CD14-positive monocyte (primary cell): ENCODE data around the gene DOK4. TPM values are rescaled to one million over a fixed set of nuclear protein-coding genes. Genes with fewer than 3 reads are reported as not detected.

Source experiments
- DNase-seq, 3 donors: peaks; one replicate each; pipeline ENCODE4 v3.0.0-alpha.2; 2011 to 2022
- H2AFZ ChIP-seq: 2 replicates; pipeline ENCODE4 v1.6.0; 2012; ENCODE audit warnings: mild to moderate bottlenecking, low read depth, low read length, inconsistent platforms; ENCODE audit not compliant: insufficient read depth, poor library complexity, severe bottlenecking
- H3K27ac ChIP-seq, 2 donors: 1 replicate in 1 of 2; 2 replicates in 1 of 2; pipeline ENCODE4 v1.5.1; 2012 to 2013; ENCODE audit warnings: low read length in 2 of 2, control low read depth in 1 of 2, inconsistent platforms in 1 of 2, low read depth in 1 of 2, mild to moderate bottlenecking in 1 of 2
- H3K27me3 ChIP-seq, 2 donors: one replicate each; pipeline versions ENCODE4 v1.6.0 to v1.6.1; 2011 to 2013; ENCODE audit warnings: low read length in 2 of 2; ENCODE audit not compliant: control insufficient read depth in 2 of 2, insufficient read depth in 2 of 2
- H3K36me3 ChIP-seq, 2 donors: replicated peaks in 1 of 2; 1 replicate in 1 of 2; 2 replicates in 1 of 2; pipeline versions ENCODE4 v1.5.1 to v1.6.1; 2012 to 2013; ENCODE audit warnings: low read length in 2 of 2, control low read depth in 1 of 2, inconsistent platforms in 1 of 2, mild to moderate bottlenecking in 1 of 2; ENCODE audit not compliant: insufficient read depth in 2 of 2, control insufficient read depth in 1 of 2
- H3K4me1 ChIP-seq, 2 donors: 1 replicate in 1 of 2; 2 replicates in 1 of 2; pipeline versions ENCODE4 v1.5.1 to v1.6.1; 2012 to 2013; ENCODE audit warnings: low read length in 2 of 2, control low read depth in 1 of 2, inconsistent platforms in 1 of 2, mild to moderate bottlenecking in 1 of 2, moderate library complexity in 1 of 2; ENCODE audit not compliant: insufficient read depth in 2 of 2, control insufficient read depth in 1 of 2
- H3K4me2 ChIP-seq: replicated peaks from 2 replicates; pipeline ENCODE3; 2012; ENCODE audit warnings: low read length, moderate library complexity, mild to moderate bottlenecking; ENCODE audit not compliant: poor library complexity, severe bottlenecking; ENCODE audit errors: extremely low read depth
- H3K4me3 ChIP-seq, 3 experiments: fragments of 200-600 bp in 1 of 3; sonication (generic) in 1 of 3; replicated peaks in 1 of 3; 1 replicate in 2 of 3; 2 replicates in 1 of 3; pipeline ENCODE4 v1.5.1; 2011 to 2013; ENCODE audit warnings: low read length in 3 of 3, mild to moderate bottlenecking in 3 of 3, control low read depth in 2 of 3, low read depth in 2 of 3, inconsistent platforms in 1 of 3, moderate library complexity in 1 of 3
- H3K79me2 ChIP-seq: 2 replicates; pipeline ENCODE4 v1.6.0; 2012; ENCODE audit warnings: mild to moderate bottlenecking, control low read depth, inconsistent platforms, low read length, moderate library complexity; ENCODE audit not compliant: insufficient read depth
- H3K9ac ChIP-seq: 2 replicates; pipeline ENCODE4 v1.6.0; 2017; ENCODE audit warnings: low read length, mild to moderate bottlenecking; ENCODE audit not compliant: insufficient read depth, poor library complexity, severe bottlenecking
- H3K9me3 ChIP-seq, 2 donors: replicated peaks in 1 of 2; 1 replicate in 1 of 2; 2 replicates in 1 of 2; pipeline versions ENCODE4 v1.5.1 to v1.6.1; 2012 to 2013; ENCODE audit warnings: low read length in 2 of 2, control low read depth in 1 of 2; ENCODE audit not compliant: control insufficient read depth in 1 of 2, insufficient read depth in 1 of 2
- H4K20me1 ChIP-seq: 2 replicates; pipeline ENCODE4 v1.6.0; 2012; ENCODE audit warnings: mild to moderate bottlenecking, low read length, control low read depth, moderate library complexity; ENCODE audit not compliant: insufficient read depth
- H3K27ac Mint-ChIP-seq, 7 donors: one replicate each; pipeline ENCODE4 v1.8.0; 2020; ENCODE audit warnings: mild to moderate bottlenecking in 7 of 7, mixed read lengths in 7 of 7, moderate library complexity in 6 of 7, inconsistent platforms in 2 of 7
- H3K27me3 Mint-ChIP-seq, 3 donors: one replicate each; pipeline ENCODE4 v1.8.0; 2021 to 2022; ENCODE audit warnings: low read depth in 3 of 3, mild to moderate bottlenecking in 3 of 3, mixed read lengths in 3 of 3, moderate library complexity in 3 of 3, inconsistent platforms in 1 of 3
- H3K36me3 Mint-ChIP-seq, 2 donors: one replicate each; pipeline ENCODE4 v1.8.0; 2020; ENCODE audit warnings: mixed read lengths in 2 of 2, inconsistent platforms in 1 of 2, mild to moderate bottlenecking in 1 of 2
- H3K4me1 Mint-ChIP-seq: one replicate; pipeline ENCODE4 v1.8.0; 2020; ENCODE audit warnings: mild to moderate bottlenecking, mixed read lengths
- H3K4me3 Mint-ChIP-seq, 2 donors: one replicate each; pipeline ENCODE4 v1.8.0; 2020; ENCODE audit warnings: mild to moderate bottlenecking in 2 of 2, mixed read lengths in 2 of 2, moderate library complexity in 1 of 2
- H3K9me3 Mint-ChIP-seq, 7 donors: one replicate each; pipeline ENCODE4 v1.8.0; 2020 to 2022; ENCODE audit warnings: mixed read lengths in 7 of 7, mild to moderate bottlenecking in 6 of 7, moderate library complexity in 6 of 7, inconsistent platforms in 2 of 7
- WGBS: methylation state at CpG from one replicate; pipeline ENCODE4 v1.1.5; 2013; ENCODE audit warnings: missing lambda C conversion rate; ENCODE audit not compliant: insufficient coverage; 5-methylcytosine and 5-hydroxymethylcytosine counted together
- intact Hi-C, 2 donors: fragments of 100-400 bp; cut with micrococcal nuclease; formaldehyde crosslinking; loops; one replicate each; pipeline versions ENCODE4 v1.15.0 to v1.15.1; 2023
- polyA minus RNA-seq: library from RNA; depleted of rRNA, polyadenylated mRNA; stranded (reverse); fragments of >200 nt; gene quantifications from 2 replicates; pipeline ENCODE4 v1.2.3, GENCODE V29; 2012
- polyA plus RNA-seq, 3 donors: library from polyadenylated mRNA; depleted of rRNA in 1 of 3; unstranded in 2 of 3; stranded (reverse) in 1 of 3; fragments of 300-500 nt in 2 of 3; fragments of >200 nt in 1 of 3; fragmentation: Illumina TruSeq in 2 of 3; gene quantifications; 1 replicate in 2 of 3; 2 replicates in 1 of 3; pipeline ENCODE4 v1.2.3, GENCODE V29; 2012 to 2021
- total RNA-seq, 12 experiments: library from RNA in 1 of 12; stranded (reverse) in 1 of 12; fragments of 120-200 nt in 1 of 12; gene quantifications; one replicate each; pipeline ENCODE4 v1.2.4 and lab custom pipeline; 2013 to 2026; ENCODE audit warnings: mixed read lengths in 6 of 12, inconsistent platforms in 1 of 12
- TF ChIP-seq, protein P1 (sequence below): fragments of 200-600 bp; IDR thresholded peaks from one replicate; pipeline ENCODE4 v1.8.0; 2022; ENCODE audit warnings: antibody characterized with exemption, mild to moderate bottlenecking

DOK4 gene
- total RNA-seq (2013) = 0.27 TPM
- polyA plus RNA-seq (under 1 TPM in 2 of 3 donors, not detected in 1; 0.09 to 0.17 TPM), polyA minus RNA-seq (0.08 TPM in 1 of 2 replicates, not detected in the other), total RNA-seq (lab: John Stamatoyannopoulos, UW) (0.04 to 3.3 (median 0.12) reads per million in 11 experiments)

- Mint-ChIP-seq H3K36me3 (no peaks in the 10 kb centered on the region), H3K27ac (peak within 1 kb of the TSS in 3 of 7 donors; percentile 63 to 81 (median 73)), H3K9me3 (peaks cover 0 to 2% (median 0%) of the 10 kb centered on the region in 7 donors), H3K4me1 (peaks cover 10% of the 10 kb centered on the region), H3K4me3 (peak within 1 kb of the TSS; percentile 71 to 83), H3K27me3 (peaks cover 14 to 28% (median 18%) of the 10 kb centered on the region in 3 donors)
- DNase-seq = peak; percentile 34 to 38 (median 34)
- H3K36me3 ChIP-seq = no peaks in the 10 kb centered on the region
- no peaks in the 10 kb centered on the region for H3K79me2 ChIP-seq
- WGBS = 2% methylated on average over 66 of the region's 73 CpGs
- TF ChIP-seq, protein P1, sequence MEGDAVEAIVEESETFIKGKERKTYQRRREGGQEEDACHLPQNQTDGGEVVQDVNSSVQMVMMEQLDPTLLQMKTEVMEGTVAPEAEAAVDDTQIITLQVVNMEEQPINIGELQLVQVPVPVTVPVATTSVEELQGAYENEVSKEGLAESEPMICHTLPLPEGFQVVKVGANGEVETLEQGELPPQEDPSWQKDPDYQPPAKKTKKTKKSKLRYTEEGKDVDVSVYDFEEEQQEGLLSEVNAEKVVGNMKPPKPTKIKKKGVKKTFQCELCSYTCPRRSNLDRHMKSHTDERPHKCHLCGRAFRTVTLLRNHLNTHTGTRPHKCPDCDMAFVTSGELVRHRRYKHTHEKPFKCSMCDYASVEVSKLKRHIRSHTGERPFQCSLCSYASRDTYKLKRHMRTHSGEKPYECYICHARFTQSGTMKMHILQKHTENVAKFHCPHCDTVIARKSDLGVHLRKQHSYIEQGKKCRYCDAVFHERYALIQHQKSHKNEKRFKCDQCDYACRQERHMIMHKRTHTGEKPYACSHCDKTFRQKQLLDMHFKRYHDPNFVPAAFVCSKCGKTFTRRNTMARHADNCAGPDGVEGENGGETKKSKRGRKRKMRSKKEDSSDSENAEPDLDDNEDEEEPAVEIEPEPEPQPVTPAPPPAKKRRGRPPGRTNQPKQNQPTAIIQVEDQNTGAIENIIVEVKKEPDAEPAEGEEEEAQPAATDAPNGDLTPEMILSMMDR = no peak
- peak within 1 kb of the TSS; percentile 76 for H2AFZ ChIP-seq
- peak within 1 kb of the TSS; percentile 78 for H3K4me2 ChIP-seq
- H3K9me3 ChIP-seq = no peaks in the 10 kb centered on the region
- intact Hi-C loops = no loop called here
- H3K9ac ChIP-seq = peak within 1 kb of the TSS; percentile 54
- H3K27ac ChIP-seq = no peak within 1 kb of the TSS
- peak within 1 kb of the TSS; percentile 33 to 71 (median 35) for H3K4me3 ChIP-seq
- peaks cover 8 to 11% of the 10 kb centered on the region in 2 donors for H3K4me1 ChIP-seq
- peaks cover 0 to 15% of the 10 kb centered on the region in 2 donors for H3K27me3 ChIP-seq
- no peaks in the 10 kb centered on the region for H4K20me1 ChIP-seq
Measured at GRCh38 chr16:57485916-57486857, at the start of gene DOK4. DOK4 (minus strand) TSS chr16:57486493; CDS start chr16:57479507, 6,986 bp downstream.

DNA sequence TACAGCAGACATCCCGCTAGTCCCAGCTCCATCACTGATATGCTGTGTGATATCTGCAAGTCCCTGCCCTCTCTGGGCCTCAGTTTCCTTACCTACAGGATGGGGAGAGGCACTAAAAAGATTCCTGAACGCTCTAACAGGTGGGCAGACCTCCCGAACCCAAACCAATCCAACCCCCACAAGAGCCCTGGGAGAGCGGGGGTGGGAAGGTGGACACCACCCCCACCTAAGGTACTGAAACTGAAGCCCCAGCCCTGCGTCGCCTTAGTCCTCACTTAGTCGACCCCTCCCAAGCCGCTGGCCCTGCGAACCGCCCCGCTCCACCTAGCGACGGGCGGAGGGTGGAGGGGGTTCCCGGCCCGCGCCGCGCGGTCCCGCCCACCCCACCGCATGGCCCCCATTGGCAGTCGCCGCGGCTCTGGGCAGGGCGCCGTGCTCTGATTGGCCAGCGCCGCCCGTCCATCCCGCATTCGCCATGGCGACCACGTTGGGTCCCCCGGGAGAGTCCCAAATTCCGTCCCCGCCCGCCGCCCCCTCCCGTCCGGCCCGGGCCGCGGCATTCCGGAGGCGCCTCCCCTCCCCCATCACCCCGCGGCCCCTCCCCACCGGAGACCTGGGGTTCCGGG lies 49.5 kb upstream of the DOK4 start:
- Mint-ChIP-seq H3K27ac (peak overlapping the region in 5 of 7 donors; percentile 37 to 83 (median 53)), H3K27me3 (peaks cover 81 to 97% (median 86%) of the 10 kb centered on the region in 3 donors), H3K4me3 (peak overlapping the region; percentile 70 to 86), H3K36me3 (peaks cover 4 to 5% of the 10 kb centered on the region in 2 donors), H3K4me1 (peaks cover 50% of the 10 kb centered on the region), H3K9me3 (peaks cover 0 to 20% (median 6%) of the 10 kb centered on the region in 7 donors)
- Histone ChIP-seq H3K9me3 (no peaks in the 10 kb centered on the region), H3K36me3 (no peaks in the 10 kb centered on the region), H3K27me3 (peaks cover 26 to 87% of the 10 kb centered on the region in 2 donors), H3K4me2 (peak overlapping the region; percentile 81), H4K20me1 (peaks cover 7% of the 10 kb centered on the region), H3K79me2 (no peaks in the 10 kb centered on the region), H3K4me1 (peaks cover 36 to 48% of the 10 kb centered on the region in 2 donors), H3K9ac (peak overlapping the region; percentile 23), H2AFZ (peak overlapping the region; percentile 30), H3K27ac (no peak overlapping the region), H3K4me3 (peak overlapping the region; percentile 25 to 70 (median 27))
- TF ChIP-seq, protein P1 = no peak
- peak; percentile 66 to 87 (median 69) for DNase-seq
- under 1% methylated on average over 22 of the region's 50 CpGs for WGBS
- intact Hi-C loops = no loop called here
